NCI-H1694 treated with DMSO at 0.1 percent for 48 hours (cell line): ENCODE data around the gene PSME4.
"Not testable (repeated sequence)": the region's sequence is repeated elsewhere in the genome, so short reads cannot be mapped to it uniquely, and the experiment has no call there.

ENCODE experiments used
- DNase-seq: peaks from one replicate; lab custom pipeline; 2025; lab: John Stamatoyannopoulos, UW

PSME4 gene

GRCh38 chr2:53842891-53843290 is 127.9 kb downstream of the PSME4 start:
- no peak for DNase-seq

- DNase-seq, result not testable (repeated sequence)
Measured at GRCh38 chr2:53841651-53842050, 129.1 kb downstream of the PSME4 start.

- no peak for DNase-seq
Measured at GRCh38 chr2:53840580-53840979, 130.2 kb downstream of the PSME4 start.

GRCh38 chr2:53829980-53830290 is 140.9 kb downstream of the PSME4 start:
- DNase-seq, result not testable (repeated sequence)

GRCh38 chr2:53829273-53829979 is 141.4 kb downstream of the PSME4 start:
- DNase-seq, result no peak

GRCh38 chr2:53828331-53828730 is 142.5 kb downstream of the PSME4 start:
- DNase-seq, result no peak

GRCh38 chr2:53827398-53828175 is 143.2 kb downstream of the PSME4 start:
- no peak for DNase-seq

- DNase-seq, result no peak
Measured at GRCh38 chr2:53826587-53827397, 144.0 kb downstream of the PSME4 start.

- DNase-seq, result no peak
Measured at GRCh38 chr2:53826030-53826410, 144.8 kb downstream of the PSME4 start.

GRCh38 chr2:53823639-53824038 is 147.2 kb downstream of the PSME4 start:
- DNase-seq, result not testable (repeated sequence)

- no peak for DNase-seq
Measured at GRCh38 chr2:53821810-53822209, 149.0 kb downstream of the PSME4 start.

- no peak for DNase-seq
Measured at GRCh38 chr2:53820711-53821110, 150.1 kb downstream of the PSME4 start.

- no peak for DNase-seq
Measured at GRCh38 chr2:53820048-53820447, 150.7 kb downstream of the PSME4 start.

GRCh38 chr2:53819634-53820033 is 151.2 kb downstream of the PSME4 start:
- no peak for DNase-seq

GRCh38 chr2:53818854-53819435 is 151.8 kb downstream of the PSME4 start:
- DNase-seq, result no peak
